HepG2 (cell line): ENCODE results near the gene MUL1. TPM values are rescaled to one million over a fixed set of nuclear protein-coding genes. Genes with fewer than 3 reads are reported as not detected.

Experiments used
- CCAR2 ChIP-seq: fragments of 200-400 bp; formaldehyde crosslinking; optimal IDR thresholded peaks from 2 replicates; pipeline ENCODE3; 2018; ENCODE audit warnings: low read depth, mild to moderate bottlenecking, low read length, moderate library complexity
- CENPX ChIP-seq: sonication (generic); formaldehyde crosslinking; IDR thresholded peaks from 2 replicates; pipeline ENCODE4 v1.9.0; 2021; ENCODE audit warnings: mild to moderate bottlenecking, missing genetic modification reagents, moderate library complexity
- GFI1 ChIP-seq: sonication (generic); formaldehyde crosslinking; IDR thresholded peaks from 2 replicates; pipeline ENCODE4 v1.5.0; 2020; ENCODE audit warnings: missing genetic modification reagents, mild to moderate bottlenecking, borderline replicate concordance
- HNRNPLL ChIP-seq: fragments of 200-400 bp; formaldehyde crosslinking; IDR thresholded peaks from 2 replicates; pipeline ENCODE4 v1.6.1; 2017; ENCODE audit warnings: mild to moderate bottlenecking, low read depth, low read length; ENCODE audit not compliant: poor library complexity, severe bottlenecking
- MAFK ChIP-seq, 2 experiments: IDR thresholded peaks in 1 of 2; conservative IDR thresholded peaks in 1 of 2; 2 replicates each; pipeline ENCODE4 v1.6.1; 2011; ENCODE audit warnings: improper control_type of control experiment in 2 of 2, low read length in 2 of 2
- MAX ChIP-seq: IDR thresholded peaks from 2 replicates; pipeline ENCODE4 v1.6.1; 2012; ENCODE audit warnings: inconsistent platforms
- NCOA1 ChIP-seq: sonication (generic); formaldehyde crosslinking; IDR thresholded peaks from 2 replicates; pipeline ENCODE4 v1.9.0; 2021; ENCODE audit warnings: missing genetic modification reagents
- SOX5 ChIP-seq: IDR thresholded peaks from 2 replicates; pipeline ENCODE4 v1.6.1; 2016; ENCODE audit warnings: borderline replicate concordance
- SP4 ChIP-seq: sonication (generic); formaldehyde crosslinking; IDR thresholded peaks from 2 replicates; pipeline ENCODE4 v1.8.1; 2023; ENCODE audit warnings: mild to moderate bottlenecking, missing genetic modification reagents
- ZNF484 ChIP-seq: sonication (generic); formaldehyde crosslinking; IDR thresholded peaks from 2 replicates; pipeline ENCODE4 v1.5.1; 2020; ENCODE audit warnings: mild to moderate bottlenecking, low read depth, missing genetic modification reagents, borderline replicate concordance
- ZNF549 ChIP-seq: sonication (generic); formaldehyde crosslinking; IDR thresholded peaks from 2 replicates; pipeline ENCODE4 v1.5.0; 2020; ENCODE audit warnings: missing genetic modification reagents
- polyA plus RNA-seq, 8 experiments: library from polyadenylated mRNA; depleted of rRNA in 3 of 8; stranded (reverse) in 7 of 8; unstranded in 1 of 8; fragments of >200 nt; fragmentation: Illumina TruSeq in 4 of 8; extraction: Trizol in 4 of 8; gene quantifications; 2 replicates each; pipeline versions ENCODE4 v1.2.1 to v1.2.3, GENCODE V29; 2011 to 2016; ENCODE audit warnings: low read depth in 4 of 8, missing spikeins in 1 of 8, mixed read lengths in 1 of 8; ENCODE audit not compliant: insufficient read depth in 1 of 8
- total RNA-seq, 5 experiments: library from RNA; depleted of rRNA; stranded (reverse); fragments of >200 nt; fragmentation: Illumina TruSeq; extraction: Trizol; gene quantifications; 2 replicates each; pipeline ENCODE4 v1.2.3, GENCODE V29; 2016; ENCODE audit warnings: low read depth in 1 of 5
- TF ChIP-seq, protein P1 (sequence below): conservative IDR thresholded peaks from 2 replicates; pipeline ENCODE4 v1.6.1; 2018; ENCODE audit warnings: missing genetic modification reagents
- TF ChIP-seq, protein P2 (sequence below), 2 experiments: sonication (generic) in 1 of 2; formaldehyde crosslinking in 1 of 2; IDR thresholded peaks; 2 replicates each; pipeline versions ENCODE4 v1.4.0 to v1.6.1; 2018 to 2020; ENCODE audit warnings: missing genetic modification reagents in 2 of 2, borderline replicate concordance in 1 of 2, low read depth in 1 of 2, mild to moderate bottlenecking in 1 of 2, missing biosample characterization in 1 of 2
- TF ChIP-seq, protein P3 (sequence below): sonication (generic); formaldehyde crosslinking; IDR thresholded peaks from 2 replicates; pipeline ENCODE4 v1.4.0; 2020; ENCODE audit warnings: mild to moderate bottlenecking, missing genetic modification reagents
- TF ChIP-seq, protein P4 (sequence below): sonication (generic); formaldehyde crosslinking; IDR thresholded peaks from 2 replicates; pipeline ENCODE4 v1.5.0; 2020; ENCODE audit warnings: missing genetic modification reagents

MUL1 gene
- total and polyA plus RNA-seq, 2 of the 13 experiments (the other 11 are each of a cell fraction or from before 2014, with no cell fraction given): 21.5 to 26.5 TPM

GRCh38 chr1:20485527-20486456, 22.2 kb downstream of the MUL1 start, which contains the start of gene CAMK2N1 (continued):
- no peak for TF ChIP-seq SOX5
- TF ChIP-seq MAX: no peak
- TF ChIP-seq, protein P1, sequence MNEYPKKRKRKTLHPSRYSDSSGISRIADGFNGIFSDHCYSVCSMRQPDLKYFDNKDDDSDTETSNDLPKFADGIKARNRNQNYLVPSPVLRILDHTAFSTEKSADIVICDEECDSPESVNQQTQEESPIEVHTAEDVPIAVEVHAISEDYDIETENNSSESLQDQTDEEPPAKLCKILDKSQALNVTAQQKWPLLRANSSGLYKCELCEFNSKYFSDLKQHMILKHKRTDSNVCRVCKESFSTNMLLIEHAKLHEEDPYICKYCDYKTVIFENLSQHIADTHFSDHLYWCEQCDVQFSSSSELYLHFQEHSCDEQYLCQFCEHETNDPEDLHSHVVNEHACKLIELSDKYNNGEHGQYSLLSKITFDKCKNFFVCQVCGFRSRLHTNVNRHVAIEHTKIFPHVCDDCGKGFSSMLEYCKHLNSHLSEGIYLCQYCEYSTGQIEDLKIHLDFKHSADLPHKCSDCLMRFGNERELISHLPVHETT (CRISPR knock-in tag): peak; percentile 22; the same call in 1 of the 2 replicates
- TF ChIP-seq SP4 (CRISPR knock-in tag): no peak
- TF ChIP-seq CENPX (CRISPR knock-in tag): no peak
- TF ChIP-seq ZNF484 (CRISPR knock-in tag): no peak
- TF ChIP-seq, protein P2, sequence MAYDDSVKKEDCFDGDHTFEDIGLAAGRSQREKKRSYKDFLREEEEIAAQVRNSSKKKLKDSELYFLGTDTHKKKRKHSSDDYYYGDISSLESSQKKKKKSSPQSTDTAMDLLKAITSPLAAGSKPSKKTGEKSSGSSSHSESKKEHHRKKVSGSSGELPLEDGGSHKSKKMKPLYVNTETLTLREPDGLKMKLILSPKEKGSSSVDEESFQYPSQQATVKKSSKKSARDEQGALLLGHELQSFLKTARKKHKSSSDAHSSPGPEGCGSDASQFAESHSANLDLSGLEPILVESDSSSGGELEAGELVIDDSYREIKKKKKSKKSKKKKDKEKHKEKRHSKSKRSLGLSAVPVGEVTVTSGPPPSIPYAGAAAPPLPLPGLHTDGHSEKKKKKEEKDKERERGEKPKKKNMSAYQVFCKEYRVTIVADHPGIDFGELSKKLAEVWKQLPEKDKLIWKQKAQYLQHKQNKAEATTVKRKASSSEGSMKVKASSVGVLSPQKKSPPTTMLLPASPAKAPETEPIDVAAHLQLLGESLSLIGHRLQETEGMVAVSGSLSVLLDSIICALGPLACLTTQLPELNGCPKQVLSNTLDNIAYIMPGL (CRISPR knock-in tag; IDR thresholded peaks at IDR 0.05; ENCODE audit: borderline replicate concordance in 1 of 2, low read depth in 1 of 2): 0 out of 4 replicates have a peak, but pooled peaks of 1 of the 2 experiments have one; percentile 45
- TF ChIP-seq, protein P3, sequence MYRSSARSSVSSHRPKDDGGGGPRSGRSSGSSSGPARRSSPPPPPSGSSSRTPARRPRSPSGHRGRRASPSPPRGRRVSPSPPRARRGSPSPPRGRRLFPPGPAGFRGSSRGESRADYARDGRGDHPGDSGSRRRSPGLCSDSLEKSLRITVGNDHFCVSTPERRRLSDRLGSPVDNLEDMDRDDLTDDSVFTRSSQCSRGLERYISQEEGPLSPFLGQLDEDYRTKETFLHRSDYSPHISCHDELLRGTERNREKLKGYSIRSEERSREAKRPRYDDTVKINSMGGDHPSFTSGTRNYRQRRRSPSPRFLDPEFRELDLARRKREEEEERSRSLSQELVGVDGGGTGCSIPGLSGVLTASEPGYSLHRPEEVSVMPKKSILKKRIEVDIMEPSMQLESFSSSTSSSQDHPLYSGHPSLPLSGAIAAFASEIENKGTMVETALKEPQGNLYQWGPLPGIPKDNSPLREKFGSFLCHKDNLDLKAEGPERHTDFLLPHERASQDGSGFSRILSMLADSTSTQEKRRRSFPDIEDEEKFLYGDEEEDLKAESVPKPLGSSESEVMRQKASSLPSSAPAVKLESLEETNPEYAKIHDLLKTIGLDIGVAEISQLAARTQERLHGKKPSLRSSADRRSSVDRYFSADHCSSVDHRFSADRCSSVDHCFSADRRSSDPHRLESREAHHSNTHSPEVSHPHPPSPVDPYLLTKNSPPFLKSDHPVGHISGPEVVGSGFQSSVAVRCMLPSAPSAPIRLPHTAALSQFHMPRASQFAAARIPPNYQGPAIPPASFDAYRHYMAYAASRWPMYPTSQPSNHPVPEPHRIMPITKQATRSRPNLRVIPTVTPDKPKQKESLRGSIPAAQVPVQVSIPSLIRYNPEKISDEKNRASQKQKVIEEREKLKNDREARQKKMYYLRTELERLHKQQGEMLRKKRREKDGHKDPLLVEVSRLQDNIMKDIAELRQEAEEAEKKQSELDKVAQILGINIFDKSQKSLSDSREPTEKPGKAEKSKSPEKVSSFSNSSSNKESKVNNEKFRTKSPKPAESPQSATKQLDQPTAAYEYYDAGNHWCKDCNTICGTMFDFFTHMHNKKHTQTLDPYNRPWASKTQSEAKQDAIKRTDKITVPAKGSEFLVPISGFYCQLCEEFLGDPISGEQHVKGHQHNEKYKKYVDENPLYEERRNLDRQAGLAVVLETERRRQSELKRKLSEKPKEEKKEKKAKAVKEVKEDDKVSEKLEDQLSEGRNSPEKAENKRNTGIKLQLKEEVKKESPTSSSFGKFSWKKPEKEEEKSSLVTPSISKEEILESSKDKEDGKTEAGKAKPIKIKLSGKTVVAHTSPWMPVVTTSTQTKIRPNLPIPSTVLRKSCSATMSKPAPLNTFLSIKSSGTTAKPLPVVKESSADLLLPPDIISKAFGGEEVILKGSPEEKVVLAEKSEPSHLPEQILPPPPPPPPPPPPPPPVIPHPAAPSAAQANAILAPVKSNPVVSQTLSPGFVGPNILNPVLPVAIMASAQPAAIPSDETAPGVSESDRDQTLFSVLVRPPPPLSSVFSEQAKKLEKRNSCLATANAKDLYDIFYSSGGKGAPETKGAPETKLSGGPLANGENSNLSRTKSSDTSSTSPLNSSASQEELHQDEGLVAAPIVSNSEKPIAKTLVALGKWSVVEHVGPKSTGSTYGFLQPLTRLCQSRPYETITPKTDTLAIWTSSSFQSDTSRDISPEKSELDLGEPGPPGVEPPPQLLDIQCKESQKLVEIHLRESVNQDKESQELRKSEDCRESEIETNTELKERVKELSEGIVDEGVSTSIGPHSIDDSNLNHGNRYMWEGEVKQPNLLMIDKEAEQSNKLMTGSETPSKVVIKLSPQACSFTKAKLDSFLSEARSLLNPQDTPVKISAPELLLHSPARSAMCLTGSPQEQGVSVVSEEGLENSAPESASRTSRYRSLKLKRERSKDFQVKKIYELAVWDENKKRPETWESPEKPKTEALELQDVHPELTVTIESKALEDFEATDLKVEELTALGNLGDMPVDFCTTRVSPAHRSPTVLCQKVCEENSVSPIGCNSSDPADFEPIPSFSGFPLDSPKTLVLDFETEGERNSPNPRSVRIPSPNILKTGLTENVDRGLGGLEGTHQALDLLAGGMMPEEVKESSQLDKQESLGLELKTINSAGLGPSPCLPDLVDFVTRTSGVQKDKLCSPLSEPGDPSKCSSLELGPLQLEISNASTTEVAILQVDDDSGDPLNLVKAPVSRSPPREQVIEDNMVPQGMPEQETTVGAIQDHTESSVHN: no peak
- no peak for TF ChIP-seq MAFK (conservative IDR thresholded peaks at IDR 0.05 in 1 of 2, IDR thresholded peaks at IDR 0.05 in 1 of 2; ENCODE audit: low read length in 2 of 2)
- no peak for TF ChIP-seq ZNF549
- TF ChIP-seq HNRNPLL: peak; percentile 3
- peak; percentile 4; the same call in 1 of the 2 replicates for TF ChIP-seq GFI1 (CRISPR knock-in tag)
- TF ChIP-seq CCAR2: no peak
- TF ChIP-seq, protein P4, sequence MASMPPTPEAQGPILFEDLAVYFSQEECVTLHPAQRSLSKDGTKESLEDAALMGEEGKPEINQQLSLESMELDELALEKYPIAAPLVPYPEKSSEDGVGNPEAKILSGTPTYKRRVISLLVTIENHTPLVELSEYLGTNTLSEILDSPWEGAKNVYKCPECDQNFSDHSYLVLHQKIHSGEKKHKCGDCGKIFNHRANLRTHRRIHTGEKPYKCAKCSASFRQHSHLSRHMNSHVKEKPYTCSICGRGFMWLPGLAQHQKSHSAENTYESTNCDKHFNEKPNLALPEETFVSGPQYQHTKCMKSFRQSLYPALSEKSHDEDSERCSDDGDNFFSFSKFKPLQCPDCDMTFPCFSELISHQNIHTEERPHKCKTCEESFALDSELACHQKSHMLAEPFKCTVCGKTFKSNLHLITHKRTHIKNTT (CRISPR knock-in tag): no peak
- no peak for TF ChIP-seq NCOA1
